Measurements from ENCODE around the gene ARHGAP30. TPM values are rescaled to one million over a fixed set of nuclear protein-coding genes. Genes with fewer than 3 reads are reported as not detected.

The ARHGAP30 gene
- total RNA-seq, 2 donors from 2014 or later, result 16.4 to 16.9 TPM

DNA sequence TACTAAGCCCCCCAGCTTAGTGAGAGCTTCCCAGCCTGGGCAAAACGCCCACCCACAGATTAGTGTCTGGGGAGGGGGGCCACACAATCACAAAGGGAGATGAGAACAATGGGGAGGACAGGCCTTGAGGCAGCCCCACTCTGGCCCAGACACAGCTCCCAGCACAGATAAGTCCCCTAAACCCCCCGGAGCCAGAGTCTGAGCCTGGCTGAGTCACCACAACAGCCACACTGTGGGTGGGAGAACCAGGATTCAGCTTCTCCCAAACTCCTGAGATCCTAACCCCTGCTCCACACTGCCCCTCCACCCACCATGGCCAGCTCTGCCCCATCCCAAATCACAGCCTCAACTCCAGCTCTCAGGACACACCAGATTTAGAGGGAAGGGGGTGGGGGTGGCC is 15.5 kb upstream of the ARHGAP30 start:
- Histone ChIP-seq H3K4me1 (ENCODE audit: control insufficient read depth in 1 of 2, low read depth in 2 of 2) (no peaks in the 10 kb centered on the region), H3K36me3 (no peaks in the 10 kb centered on the region), H3K27me3 (replicated peaks; ENCODE audit: insufficient read depth) (no peaks in the 10 kb centered on the region), H3K9me3 (no peaks in the 10 kb centered on the region), H3K4me3 (no peak overlapping the region), H3K27ac (no peak overlapping the region)
- TF ChIP-seq CTCF (IDR thresholded peaks at IDR 0.05), result no peak
- DNase-seq (ENCODE audit: low spot score), result no peak
- no peak for ATAC-seq (ENCODE audit: insufficient number of reproducible peaks, low FRiP score, low read depth)

DNA sequence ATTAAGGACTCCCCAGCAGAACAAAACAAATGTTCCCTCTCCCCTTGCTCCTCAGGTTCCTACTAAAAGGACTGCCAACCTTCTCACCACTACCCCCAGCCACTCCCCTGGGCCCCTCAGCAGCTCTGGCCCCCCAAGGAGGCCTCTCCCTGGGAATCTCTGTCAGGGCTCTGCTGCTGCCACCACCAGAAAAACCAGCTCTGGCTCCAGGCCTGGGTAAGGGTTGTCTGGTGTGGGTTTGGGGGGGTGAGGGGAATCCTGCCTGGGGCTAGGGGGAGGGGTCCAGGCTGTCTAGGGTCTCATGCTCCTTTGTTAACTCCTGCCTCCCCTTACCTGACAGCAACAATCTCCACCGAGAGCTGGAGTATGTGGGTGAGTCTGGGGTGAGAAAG is 14.9 kb upstream of the ARHGAP30 start:
- ATAC-seq (ENCODE audit: insufficient number of reproducible peaks, low FRiP score, low read depth) (no peak), DNase-seq (ENCODE audit: low spot score) (no peak)
- TF ChIP-seq CTCF (IDR thresholded peaks at IDR 0.05), result no peak
- Histone ChIP-seq H3K4me1 (ENCODE audit: control insufficient read depth in 1 of 2, low read depth in 2 of 2) (no peaks in the 10 kb centered on the region), H3K9me3 (no peaks in the 10 kb centered on the region), H3K36me3 (no peaks in the 10 kb centered on the region), H3K4me3 (no peak overlapping the region), H3K27me3 (replicated peaks; ENCODE audit: insufficient read depth) (no peaks in the 10 kb centered on the region), H3K27ac (no peak overlapping the region)

- TF ChIP-seq CTCF (IDR thresholded peaks at IDR 0.05), result no peak
- H3K4me3 ChIP-seq, result no peak overlapping the region
- H3K27ac ChIP-seq, result no peak overlapping the region
Observed at GRCh38 chr1:161083748-161084596, 14.3 kb upstream of the ARHGAP30 start.

GRCh38 chr1:161082996-161083747 is 13.5 kb upstream of the ARHGAP30 start:
- ATAC-seq (ENCODE audit: insufficient number of reproducible peaks, low FRiP score, low read depth), result peak; percentile 30
- peak; percentile 35 for DNase-seq (ENCODE audit: low spot score)
- Histone ChIP-seq H3K36me3 (no peaks in the 10 kb centered on the region), H3K4me3 (no peak overlapping the region), H3K4me1 (ENCODE audit: control insufficient read depth in 1 of 2, low read depth in 2 of 2) (no peaks in the 10 kb centered on the region), H3K27me3 (replicated peaks; ENCODE audit: insufficient read depth) (no peaks in the 10 kb centered on the region), H3K9me3 (no peaks in the 10 kb centered on the region), H3K27ac (no peak overlapping the region)
- no peak for TF ChIP-seq CTCF (IDR thresholded peaks at IDR 0.05)

More at GRCh38 chr1:161083748-161084596, 14.3 kb upstream of the ARHGAP30 start:
- H3K9me3 ChIP-seq, result no peaks in the 10 kb centered on the region
- no peaks in the 10 kb centered on the region for H3K27me3 ChIP-seq (replicated peaks; ENCODE audit: insufficient read depth)
- DNase-seq (ENCODE audit: low spot score) (no peak), ATAC-seq (ENCODE audit: insufficient number of reproducible peaks, low FRiP score, low read depth) (no peak)
- H3K4me1 ChIP-seq (ENCODE audit: control insufficient read depth in 1 of 2, low read depth in 2 of 2), result no peaks in the 10 kb centered on the region
- H3K36me3 ChIP-seq, result no peaks in the 10 kb centered on the region

DNA sequence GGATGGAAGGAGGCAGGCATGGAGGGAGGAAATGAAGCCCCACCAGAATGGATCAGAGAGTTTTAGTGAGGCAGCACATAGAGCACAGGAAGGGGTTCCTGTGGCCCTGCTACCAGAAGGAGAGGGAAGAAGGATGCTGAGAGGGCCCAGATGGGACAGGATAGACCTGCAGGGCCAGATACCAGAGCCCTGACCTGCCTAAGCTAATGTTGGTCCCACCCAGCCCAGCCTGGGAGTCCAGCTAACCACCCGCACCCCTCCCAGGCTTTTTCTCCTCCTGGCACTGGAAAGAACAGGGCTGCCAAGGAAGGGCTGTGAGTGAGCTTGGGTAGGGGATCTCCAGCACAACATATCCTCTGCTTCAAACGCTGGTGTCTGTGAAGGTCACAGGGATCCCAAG is 12.8 kb upstream of the ARHGAP30 start:
- Histone ChIP-seq H3K4me1 (ENCODE audit: control insufficient read depth in 1 of 2, low read depth in 2 of 2) (no peaks in the 10 kb centered on the region), H3K9me3 (no peaks in the 10 kb centered on the region), H3K27ac (no peak overlapping the region), H3K27me3 (replicated peaks; ENCODE audit: insufficient read depth) (no peaks in the 10 kb centered on the region), H3K4me3 (no peak overlapping the region), H3K36me3 (no peaks in the 10 kb centered on the region)
- ATAC-seq (ENCODE audit: insufficient number of reproducible peaks, low FRiP score, low read depth) (no peak), DNase-seq (ENCODE audit: low spot score) (no peak)
- no peak for TF ChIP-seq CTCF (IDR thresholded peaks at IDR 0.05)

Measured in thoracic aorta (tissue), 2 donors.